ENCODE data around the gene FXYD2. TPM values are rescaled to one million over a fixed set of nuclear protein-coding genes. Genes with fewer than 3 reads are reported as not detected.

Gene FXYD2
- total and polyA plus RNA-seq, 2 of the 8 experiments (the other 6 are each of a cell fraction or from before 2014, with no cell fraction given): 0.89 to 1.1 TPM

DNA sequence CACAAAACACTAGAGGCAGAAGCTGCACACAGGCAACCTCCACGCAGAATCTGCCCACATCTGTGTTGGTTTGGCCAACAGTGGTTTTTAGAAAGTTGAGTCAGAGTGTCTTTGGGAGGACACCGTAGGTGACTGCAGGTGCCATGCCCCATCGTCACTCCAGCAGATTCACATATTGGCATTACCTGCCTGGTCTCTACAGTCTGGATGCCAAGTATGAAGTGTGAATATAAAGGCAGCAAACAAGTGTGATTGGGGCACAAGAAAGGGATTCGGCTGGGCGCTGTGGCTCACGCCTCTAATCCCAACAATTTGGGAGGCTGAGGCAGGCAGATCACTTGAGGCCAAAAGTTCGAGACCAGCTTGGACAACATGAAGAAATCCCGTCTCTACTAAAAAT, 11.0 kb upstream of the FXYD2 start:
- no peak for TF ChIP-seq JUN (IDR thresholded peaks at IDR 0.05; ENCODE audit: low read depth, low read length)
- TF ChIP-seq KDM1A (IDR thresholded peaks at IDR 0.05; ENCODE audit: borderline replicate concordance, low read length): no peak
- no peak for TF ChIP-seq GABPA (IDR thresholded peaks at IDR 0.05; ENCODE audit: borderline replicate concordance, insufficient read depth, low read length)
- Histone ChIP-seq H3K14ac (ENCODE audit: insufficient read length) (no peak overlapping the region), H3K4ac (replicated peaks; ENCODE audit: insufficient read length, low read depth, low read length) (no peak overlapping the region), H3K4me2 (ENCODE audit: insufficient read depth in 1 of 2, low read depth in 2 of 2, low read length in 2 of 2) (no peak overlapping the region), H2BK20ac (ENCODE audit: low read length) (no peak overlapping the region), H3K23me2 (ENCODE audit: low read depth, low read length) (no peaks in the 10 kb centered on the region; the same call in 1 of the 2 replicates), H3K9ac (replicated peaks in 1 of 4; ENCODE audit: extremely low read depth in 1 of 4, low read depth in 3 of 4, low read length in 3 of 4) (no peak overlapping the region), H3K36me3 (ENCODE audit: control insufficient read depth in 2 of 4, insufficient read depth in 4 of 4, low read length in 3 of 4) (no peaks in the 10 kb centered on the region; a peak in 1 of 8 replicates), H3K9me3 (ENCODE audit: insufficient read depth in 2 of 2, low read depth in 1 of 2, low read length in 1 of 2) (no peaks in the 10 kb centered on the region), H2BK15ac (ENCODE audit: low read length) (no peak overlapping the region), H3K18ac (ENCODE audit: extremely low read depth, low read length) (no peak overlapping the region), H4K5ac (ENCODE audit: insufficient read length, low read depth, low read length) (no peak overlapping the region), H3K27ac (ENCODE audit: low read depth, low read length) (no peak overlapping the region), H2AK5ac (ENCODE audit: low read depth, low read length) (no peak overlapping the region), H2BK12ac (ENCODE audit: low read depth, low read length) (no peak overlapping the region), H3K27me3 (replicated peaks in 1 of 4; ENCODE audit: control insufficient read depth in 3 of 4, extremely low read depth in 1 of 4, insufficient read depth in 3 of 4, low read length in 3 of 4) (no peaks in the 10 kb centered on the region), H4K20me1 (replicated peaks in 1 of 2; ENCODE audit: control insufficient read depth in 1 of 2, insufficient read depth in 2 of 2, low read length in 2 of 2) (no peaks in the 10 kb centered on the region), H3K4me1 (replicated peaks in 1 of 4; ENCODE audit: control insufficient read depth in 3 of 4, insufficient read depth in 4 of 4, low read length in 3 of 4) (peaks cover 0 to 8% (median 3%) of the 10 kb centered on the region in 4 experiments; a peak in 4 of 7 replicates), H3K56ac (replicated peaks; ENCODE audit: insufficient read length, low read depth, low read length) (no peak overlapping the region), H3K23ac (ENCODE audit: insufficient read length) (no peak overlapping the region), H4K8ac (ENCODE audit: extremely low read depth, insufficient read depth, low read length) (no peak overlapping the region), H2BK5ac (ENCODE audit: low read depth, low read length) (no peak overlapping the region), H3K4me3 (ENCODE audit: extremely low read depth in 1 of 4, insufficient read depth in 2 of 4, low read depth in 3 of 4, low read length in 4 of 4) (no peak overlapping the region), H2AFZ (ENCODE audit: low read length) (no peak overlapping the region), H3K79me1 (ENCODE audit: low read depth, low read length) (no peaks in the 10 kb centered on the region), H3K79me2 (ENCODE audit: control insufficient read depth in 1 of 2, insufficient read depth in 2 of 2, low read length in 2 of 2) (no peaks in the 10 kb centered on the region), H2BK120ac (replicated peaks; ENCODE audit: low read depth, low read length) (no peak overlapping the region), H4K91ac (replicated peaks; ENCODE audit: insufficient read length, low read length) (no peak overlapping the region)
- FAIRE-seq (no peak), DNase-seq (ENCODE audit: low read depth in 1 of 2, low spot score in 2 of 2) (no peak)
- ChIA-PET POLR2A (ENCODE audit: partially characterized antibody) (no interaction called here), CTCF (ENCODE audit: partially characterized antibody) (interaction anchor here (0.8 to 11.9 kb wide), 6 partner anchors 9 to 221 kb away, joined by 3 to 91 read pairs (median 27); partner anchors contain the start of gene FXYD2)
- WGBS, 2 experiments (ENCODE audit: extremely low coverage in 1 of 2, insufficient coverage in 1 of 2, insufficient read length in 1 of 2, insufficient replicate concordance in 2 of 2, low coverage in 1 of 2, low lambda C conversion rate in 2 of 2, missing lambda C conversion rate in 1 of 2): 88% methylated on average over 8 of the region's 8 CpGs; no CpG with 5 or more reads in 1 of the 2 experiments
